Neural cell (in vitro differentiated cells): ENCODE data around the gene PTX4.

Experiments used
- EP300 ChIP-seq: fragments of 450-650 bp; conservative IDR thresholded peaks from 2 replicates; pipeline ENCODE4 v1.6.1; 2014; ENCODE audit warnings: antibody characterized with exemption, mild to moderate bottlenecking, moderate library complexity; ENCODE audit not compliant: poor library complexity, severe bottlenecking
- EZH2 ChIP-seq: fragments of 200-600, 300-800 bp; shearing (Covaris generic), sonication (generic); IDR thresholded peaks from 2 replicates; pipeline ENCODE4 v1.6.1; 2014; ENCODE audit warnings: antibody characterized with exemption, low read length, borderline replicate concordance, mild to moderate bottlenecking; ENCODE audit not compliant: insufficient read depth, poor library complexity, severe bottlenecking

DNA sequence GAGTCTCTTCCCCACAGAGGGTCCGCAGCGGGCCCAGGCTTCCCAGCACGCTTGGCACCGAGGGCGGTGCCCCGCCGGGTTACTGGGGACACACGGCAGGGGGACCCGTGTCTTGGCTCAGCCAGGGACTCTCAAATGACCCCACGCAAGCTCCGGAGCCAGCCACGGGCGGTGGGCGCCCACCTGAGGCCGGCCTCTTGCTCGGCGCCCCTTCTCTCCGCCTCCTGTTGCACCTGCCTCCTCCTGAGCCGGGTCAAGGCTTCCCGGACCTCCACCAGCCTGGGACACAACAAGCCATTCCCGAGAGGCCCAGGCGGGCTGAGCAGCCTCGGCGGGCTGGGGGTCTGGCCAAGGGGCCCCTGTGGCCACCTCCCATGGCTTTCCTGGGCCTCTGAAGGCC, 46.0 kb downstream of the PTX4 start:
- TF ChIP-seq EZH2, result no peak
- TF ChIP-seq EP300, result no peak
